NT2/D1 (cell line): Measurements from ENCODE around the gene ELMO1.

ENCODE experiments used
- SUZ12 ChIP-seq: IDR thresholded peaks from 2 replicates; pipeline ENCODE4 v1.6.1; 2011; ENCODE audit not compliant: insufficient read length, insufficient read depth; ENCODE audit errors: extremely low read depth
- ZNF274 ChIP-seq: IDR thresholded peaks from 2 replicates; pipeline ENCODE4 v1.6.1; 2011; ENCODE audit warnings: mild to moderate bottlenecking, low read depth, low read length

DNA sequence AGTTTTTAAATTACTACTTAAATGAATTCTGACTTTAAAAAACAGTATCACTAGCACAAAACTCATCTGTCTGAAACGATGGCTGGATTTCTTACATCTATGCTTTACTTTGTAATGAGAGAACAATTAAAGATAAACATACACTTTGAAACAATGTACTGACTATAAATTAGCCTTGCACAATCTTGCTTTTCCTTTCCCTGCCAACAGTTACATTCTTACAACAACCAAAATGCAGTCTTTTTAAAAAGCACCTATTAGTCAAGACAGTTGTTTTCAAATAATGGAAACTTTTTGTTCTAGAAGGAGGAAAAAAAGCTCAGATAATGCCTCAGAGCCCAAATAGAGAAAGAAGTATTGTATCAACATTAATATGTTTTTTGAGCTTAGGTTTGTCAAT is 153.3 kb downstream of the ELMO1 start:
- TF ChIP-seq ZNF274 = no peak
- no peak for TF ChIP-seq SUZ12
